ENCODE results near the gene SLC39A2. TPM values are rescaled to one million over a fixed set of nuclear protein-coding genes. Genes with fewer than 3 reads are reported as not detected.

SLC39A2 gene
- total RNA-seq, 2 experiments from 2014 or later, result not detected

- POLR2A ChIA-PET, result interaction anchor here (0.7 to 2.7 kb wide), 11 partner anchors 9 to 89 kb away, joined by 3 to 34 read pairs (median 8); partner anchors contain the start of genes NDRG2 and RNASE13
- Mint-ChIP-seq H3K9me3 (no peaks in the 10 kb centered on the region), H3K27ac (no peak overlapping the region), H3K36me3 (ENCODE audit: low read depth) (peaks cover 32% of the 10 kb centered on the region), H3K4me3 (no peak overlapping the region), H3K4me1 (ENCODE audit: low read depth) (no peaks in the 10 kb centered on the region), H3K27me3 (peaks cover 23% of the 10 kb centered on the region)
- Histone ChIP-seq H3K4me1 (ENCODE audit: insufficient read depth, low read length) (no peaks in the 10 kb centered on the region), H3K27me3 (ENCODE audit: control insufficient read depth in 1 of 2, insufficient read depth in 2 of 2, low read length in 2 of 2) (peaks cover 0 to 6% of the 10 kb centered on the region in 2 experiments), H3K4me3 (ENCODE audit: low read length) (no peak overlapping the region), H3K27ac (ENCODE audit: low read depth in 1 of 2, low read length in 2 of 2) (no peak overlapping the region), H3K9me3 (ENCODE audit: control insufficient read depth in 1 of 2, insufficient read depth in 1 of 2, low read length in 2 of 2) (no peaks in the 10 kb centered on the region), H3K36me3 (ENCODE audit: insufficient read depth, low read length) (peaks cover 11% of the 10 kb centered on the region)
- peak; percentile 95 for TF ChIP-seq CTCF (IDR thresholded peaks at IDR 0.05)
- ATAC-seq (ENCODE audit: poor library complexity) (peak; percentile 87), DNase-seq (peak; percentile 67 to 91 (median 78))
- CTCF ChIA-PET, result interaction anchor here (0.6 to 3.3 kb wide), 33 partner anchors 8 to 98 kb away, joined by 3 to 94 read pairs (median 6); partner anchors contain the start of genes NDRG2, RNASE7 and SLC39A2
- intact Hi-C loops (cut with DNase I, micrococcal nuclease), result loop anchor here (1.0 to 10.0 kb wide), 5 partner anchors 26 to 540 kb away; no protein-coding TSS in a partner anchor
Observed at GRCh38 chr14:21014761-21015190, 15.7 kb downstream of the SLC39A2 start.

- intact Hi-C loops (cut with DNase I, micrococcal nuclease), result loop anchor here (1.0 to 10.0 kb wide), 2 partner anchors 77 to 539 kb away; no protein-coding TSS in a partner anchor
- Mint-ChIP-seq H3K9me3 (no peaks in the 10 kb centered on the region), H3K4me3 (no peak overlapping the region), H3K4me1 (ENCODE audit: low read depth) (no peaks in the 10 kb centered on the region), H3K36me3 (ENCODE audit: low read depth) (peaks cover 32% of the 10 kb centered on the region), H3K27me3 (peaks cover 23% of the 10 kb centered on the region), H3K27ac (no peak overlapping the region)
- DNase-seq (no peak), ATAC-seq (ENCODE audit: poor library complexity) (no peak)
- no peak overlapping the region for H3K27ac ChIP-seq (ENCODE audit: low read depth in 1 of 2, low read length in 2 of 2)
- H3K36me3 ChIP-seq (ENCODE audit: insufficient read depth, low read length), result peaks cover 13% of the 10 kb centered on the region
- POLR2A ChIA-PET, result interaction anchor here (0.7 to 2.7 kb wide), 11 partner anchors 9 to 89 kb away, joined by 3 to 34 read pairs (median 8); partner anchors contain the start of genes NDRG2 and RNASE13
- TF ChIP-seq CTCF (IDR thresholded peaks at IDR 0.05), result no peak
- no peaks in the 10 kb centered on the region for H3K4me1 ChIP-seq (ENCODE audit: insufficient read depth, low read length)
- H3K27me3 ChIP-seq (ENCODE audit: control insufficient read depth in 1 of 2, insufficient read depth in 2 of 2, low read length in 2 of 2), result peaks cover 0 to 6% of the 10 kb centered on the region in 2 experiments
- no peaks in the 10 kb centered on the region for H3K9me3 ChIP-seq (ENCODE audit: control insufficient read depth in 1 of 2, insufficient read depth in 1 of 2, low read length in 2 of 2)
- H3K4me3 ChIP-seq (ENCODE audit: low read length), result no peak overlapping the region
- CTCF ChIA-PET, result interaction anchor here (0.6 to 3.3 kb wide), 31 partner anchors 9 to 97 kb away, joined by 3 to 94 read pairs (median 6); partner anchors contain the start of genes NDRG2 and SLC39A2
Observed at GRCh38 chr14:21015312-21015711, 16.2 kb downstream of the SLC39A2 start.

- H3K4me3 ChIP-seq (ENCODE audit: low read length), result no peak overlapping the region
- H3K4me1 ChIP-seq (ENCODE audit: insufficient read depth, low read length), result no peaks in the 10 kb centered on the region
- H3K36me3 ChIP-seq (ENCODE audit: insufficient read depth, low read length), result peaks cover 19% of the 10 kb centered on the region
- TF ChIP-seq CTCF (IDR thresholded peaks at IDR 0.05), result no peak
- Mint-ChIP-seq H3K27me3 (peaks cover 21% of the 10 kb centered on the region), H3K27ac (no peak overlapping the region), H3K4me1 (ENCODE audit: low read depth) (no peaks in the 10 kb centered on the region), H3K9me3 (no peaks in the 10 kb centered on the region), H3K36me3 (ENCODE audit: low read depth) (peaks cover 42% of the 10 kb centered on the region), H3K4me3 (no peak overlapping the region)
- H3K27ac ChIP-seq (ENCODE audit: low read depth in 1 of 2, low read length in 2 of 2), result no peak overlapping the region
- DNase-seq (no peak), ATAC-seq (ENCODE audit: poor library complexity) (no peak)
- no peaks in the 10 kb centered on the region for H3K9me3 ChIP-seq (ENCODE audit: control insufficient read depth in 1 of 2, insufficient read depth in 1 of 2, low read length in 2 of 2)
- H3K27me3 ChIP-seq (ENCODE audit: control insufficient read depth in 1 of 2, insufficient read depth in 2 of 2, low read length in 2 of 2), result peaks cover 0 to 6% of the 10 kb centered on the region in 2 experiments
- POLR2A ChIA-PET, result interaction anchor here (2.7 kb wide), 1 partner anchor 7 kb away, joined by 19 read pairs; the partner anchor contains the start of gene NDRG2
- intact Hi-C loops (cut with DNase I, micrococcal nuclease), result loop anchor here in 1 of 2 experiments (10.0 kb wide), 1 partner anchor 538 kb away; no protein-coding TSS in a partner anchor
- CTCF ChIA-PET, result interaction anchor here (2.1 to 3.3 kb wide), 4 partner anchors 23 to 87 kb away, joined by 9 to 58 read pairs (median 10); no protein-coding TSS in a partner anchor
Observed at GRCh38 chr14:21016413-21017190, 17.5 kb downstream of the SLC39A2 start.

Measured in CD4-positive, alpha-beta T cell (primary cell).